Caki2 (cell line): Measurements from ENCODE around the gene NR2F1-AS1. TPM values are rescaled to one million over a fixed set of nuclear protein-coding genes. Genes with fewer than 3 reads are reported as not detected.

ENCODE experiments used
- DNase-seq: peaks from one replicate; pipeline ENCODE4 v3.0.0-alpha.2; 2015; ENCODE audit warnings: low read depth
- in situ Hi-C: cut with HindIII; loops from 2 replicates; pipeline ENCODE4 v1.10.0; 2016; ENCODE audit warnings: low sequenced_read_pairs, low pct_unique_long_range_greater_than_20kb, mixed read lengths
- total RNA-seq: library from RNA; depleted of rRNA; stranded (reverse); fragments of >200 nt; shearing (Covaris generic); gene quantifications from 2 replicates; pipeline ENCODE4 v1.2.3, GENCODE V29; 2014; ENCODE audit warnings: low replicate concordance; rRNA removed

The NR2F1-AS1 gene
- total RNA-seq, 1 experiment from 2014 or later: not detected

DNA sequence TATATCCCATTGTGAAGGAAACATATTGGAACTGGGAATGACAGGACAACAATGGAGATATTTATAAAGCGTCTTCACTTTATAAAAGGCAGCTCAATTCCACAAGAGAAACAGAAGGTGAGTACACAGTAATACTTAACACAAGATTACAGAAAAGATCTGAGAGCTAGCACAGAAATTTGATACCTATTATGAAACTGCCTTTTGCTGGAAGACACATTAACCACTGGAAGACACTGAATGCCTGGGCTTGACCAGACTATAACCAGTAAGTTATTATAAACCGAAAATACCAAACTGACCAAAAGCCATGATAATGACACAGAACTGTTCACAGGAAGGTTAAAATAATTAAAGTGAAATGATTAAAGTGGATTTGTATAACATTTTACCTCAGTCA, 195.4 kb downstream of the NR2F1-AS1 start:
- no peak for DNase-seq
- in situ Hi-C loops: no loop called here

DNA sequence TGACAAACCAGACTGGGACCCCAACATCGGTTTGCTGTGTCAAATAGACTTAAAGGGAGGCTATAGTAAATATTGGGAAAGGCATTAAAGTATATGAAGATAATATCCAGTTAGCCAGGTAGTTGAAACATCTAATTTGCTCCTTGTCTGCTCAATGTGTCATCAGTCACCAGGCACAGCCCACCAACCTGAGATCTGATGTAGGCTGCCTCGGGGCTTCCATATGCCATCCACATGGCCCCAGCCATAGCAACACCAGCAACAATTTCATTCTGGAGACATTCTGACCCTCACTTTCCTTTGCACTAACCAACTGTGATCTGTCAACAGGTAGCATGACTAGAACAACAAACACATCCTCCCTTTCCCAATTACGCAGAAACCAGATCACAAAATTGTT, 196.0 kb downstream of the NR2F1-AS1 start:
- no peak for DNase-seq

DNA sequence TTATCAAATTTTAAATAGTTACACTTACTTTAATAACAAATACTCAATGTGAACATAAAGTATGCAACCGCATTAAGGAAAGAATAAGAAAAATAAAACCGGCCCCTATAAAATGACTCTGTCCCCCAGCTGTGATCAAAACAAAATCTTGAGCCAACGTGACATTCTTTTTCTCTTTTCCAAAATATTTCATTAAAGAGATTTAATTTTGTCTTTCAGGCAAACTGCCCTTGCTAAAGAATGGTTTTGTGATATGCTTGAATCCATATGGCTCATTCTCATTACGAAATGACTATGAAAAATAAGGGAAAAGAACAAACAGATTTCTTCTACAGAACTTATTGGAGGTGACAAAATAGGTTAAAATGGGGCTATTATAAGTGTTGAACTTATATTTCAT, 197.0 kb downstream of the NR2F1-AS1 start:
- DNase-seq: no peak
- in situ Hi-C loops: no loop called here

More for the DNA sequence above, 196.0 kb downstream of the NR2F1-AS1 start:
- in situ Hi-C loops: no loop called here

DNA sequence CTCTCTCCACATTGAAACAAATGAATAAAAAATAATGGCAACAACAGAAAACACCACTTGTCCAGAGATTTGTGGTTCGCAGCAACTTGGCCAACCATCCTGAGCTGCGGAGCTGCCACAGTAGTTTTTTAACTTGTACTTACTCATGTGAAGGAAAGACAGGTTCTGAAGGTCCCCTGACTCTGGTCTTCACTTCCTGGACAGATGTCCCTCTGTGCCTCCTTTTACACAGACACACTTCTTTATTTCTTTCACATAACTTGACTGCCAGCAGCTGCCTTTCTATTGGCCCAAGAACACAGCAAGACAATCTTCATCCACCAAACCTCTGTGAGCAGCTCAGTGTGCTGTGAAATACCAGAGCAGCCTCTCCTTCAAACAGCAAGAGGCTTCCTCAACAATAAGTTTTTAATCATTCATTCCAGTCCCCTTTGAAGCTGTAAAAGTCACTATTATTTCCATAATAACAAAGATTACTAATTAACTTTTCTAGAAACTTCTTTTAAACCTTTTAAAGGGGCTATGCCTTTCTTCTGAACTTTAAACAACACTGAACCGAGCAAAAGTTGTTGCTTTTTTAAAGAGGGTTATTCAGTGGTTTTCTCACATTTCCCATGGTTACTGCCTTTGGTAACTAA, 198.7 kb downstream of the NR2F1-AS1 start:
- in situ Hi-C loops: no loop called here

DNA sequence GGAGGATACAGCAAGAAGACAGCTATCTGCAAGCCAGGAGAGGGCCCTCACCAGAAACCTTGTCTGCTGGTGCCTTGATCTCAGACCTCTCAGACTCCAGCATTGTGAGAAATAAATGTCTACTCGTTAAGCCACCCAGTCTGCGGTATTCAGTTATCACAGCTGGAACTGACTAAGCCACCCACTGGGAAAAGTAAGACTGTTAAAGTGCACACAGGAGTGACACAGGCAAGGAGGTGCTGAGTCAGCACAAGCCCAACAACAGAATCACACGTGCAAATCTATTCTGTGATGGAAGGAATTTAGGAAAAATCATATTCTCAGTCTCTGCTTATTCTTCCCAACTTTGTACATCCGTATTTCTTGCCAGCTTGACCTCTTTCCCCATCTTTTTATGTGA, 200.0 kb downstream of the NR2F1-AS1 start:
- DNase-seq: no peak
- in situ Hi-C loops: no loop called here

More for the DNA sequence above, 198.7 kb downstream of the NR2F1-AS1 start:
- no peak for DNase-seq

DNA sequence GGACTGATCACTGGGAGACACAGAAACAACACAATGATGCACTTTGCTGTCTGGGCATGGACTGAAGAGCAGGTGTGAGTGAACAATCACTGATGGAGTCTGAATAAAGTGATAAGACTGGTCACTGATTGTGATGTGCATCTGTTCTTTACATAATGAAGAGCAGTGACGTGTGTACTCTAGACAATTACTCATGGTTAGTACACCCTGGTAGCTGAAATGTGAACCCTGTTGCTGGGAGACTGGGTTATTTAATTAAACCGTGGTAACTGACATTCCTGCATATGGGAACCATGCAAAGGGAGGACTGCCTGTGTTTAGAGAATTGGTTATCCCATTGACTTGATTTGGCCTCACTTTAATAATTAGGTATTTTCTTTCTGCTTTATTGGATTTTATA, 202.9 kb downstream of the NR2F1-AS1 start:
- DNase-seq: no peak

DNA sequence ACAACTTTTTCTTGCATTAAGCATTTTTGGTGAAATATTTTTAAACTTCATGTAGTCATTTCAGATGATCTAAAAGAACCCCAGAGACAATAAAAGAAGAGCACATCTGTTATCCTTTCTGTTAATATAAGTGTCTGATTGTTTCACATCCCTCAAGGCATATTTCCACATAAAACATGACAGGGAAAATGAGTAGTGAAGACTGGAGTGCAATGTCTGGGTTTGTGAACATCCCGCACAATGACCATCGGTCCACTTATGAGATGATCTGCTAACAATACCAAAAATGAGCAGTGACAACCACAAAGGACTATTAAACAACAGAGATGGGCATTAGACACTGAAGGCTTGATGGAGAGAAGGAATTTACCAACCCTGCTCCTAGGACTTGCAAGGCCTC, 209.1 kb downstream of the NR2F1-AS1 start:
- no peak for DNase-seq
- in situ Hi-C loops: no loop called here

More for the DNA sequence above, 202.9 kb downstream of the NR2F1-AS1 start:
- in situ Hi-C loops: no loop called here

DNA sequence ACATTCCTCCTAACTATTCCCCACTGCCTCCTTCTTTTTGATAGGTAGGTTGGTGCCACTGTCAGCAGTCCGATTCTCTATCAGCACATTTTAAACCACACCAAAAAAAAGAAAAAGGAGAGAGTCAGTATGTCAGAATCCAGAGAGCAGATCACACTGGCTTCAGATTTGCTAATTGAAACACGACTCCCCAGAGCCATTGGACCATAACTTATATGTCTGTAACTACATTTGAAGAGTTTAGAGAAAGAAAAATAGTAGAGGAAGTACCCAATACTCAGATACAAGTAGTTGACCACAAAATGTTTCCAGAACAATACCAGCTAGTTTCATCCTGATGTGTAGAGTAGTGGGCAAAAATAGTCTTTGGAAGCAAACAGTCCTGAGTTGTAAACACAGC, 216.6 kb downstream of the NR2F1-AS1 start:
- DNase-seq: no peak
- in situ Hi-C loops: no loop called here

DNA sequence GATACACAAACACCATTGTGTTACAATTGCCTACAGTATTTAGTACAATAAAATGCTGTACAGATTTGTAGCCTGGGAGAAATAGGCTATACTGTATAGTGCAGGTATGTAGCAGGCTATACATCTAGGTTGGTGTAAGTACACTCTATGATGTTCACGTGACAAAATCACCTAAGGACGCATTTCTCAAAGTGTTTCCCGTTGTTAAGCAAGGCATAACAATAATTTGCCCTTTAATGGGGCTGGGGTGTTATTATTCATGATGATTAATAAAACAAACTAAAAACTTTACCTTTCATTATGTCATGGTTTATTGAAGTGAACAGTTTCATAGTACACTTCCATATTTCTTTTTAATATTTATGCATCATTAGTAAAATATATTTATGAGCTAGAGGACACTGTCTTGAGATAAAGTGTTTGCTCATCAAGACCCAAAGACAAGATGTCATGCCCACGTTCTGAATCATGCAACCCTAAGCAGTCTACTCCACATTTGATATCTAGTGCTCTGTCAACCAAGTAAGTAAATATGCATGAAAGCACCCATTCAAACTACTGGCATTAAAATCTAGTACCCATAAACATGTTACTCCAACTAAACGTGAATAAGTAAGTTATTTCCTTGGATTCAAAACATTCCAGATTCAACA, 220.5 kb downstream of the NR2F1-AS1 start:
- in situ Hi-C loops: no loop called here
- no peak for DNase-seq

DNA sequence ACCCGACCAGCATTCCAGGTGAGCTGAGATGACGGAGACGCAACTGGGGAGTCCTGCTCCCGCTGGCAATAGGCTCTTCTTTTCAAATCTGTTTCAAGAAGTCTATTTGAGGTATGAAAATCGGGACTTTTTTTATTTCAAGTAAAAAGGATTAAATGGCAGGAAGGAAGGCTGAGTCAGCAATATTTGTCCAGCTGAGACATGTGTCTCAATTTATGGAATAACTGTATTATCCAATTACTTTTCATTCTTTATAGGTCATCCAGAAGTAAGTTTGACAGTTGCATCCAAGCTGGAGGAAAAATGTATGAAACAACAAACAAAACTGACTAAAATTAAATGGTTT, 221.1 kb downstream of the NR2F1-AS1 start:
- in situ Hi-C loops: no loop called here
- DNase-seq: no peak

Other genes starting within 250 kb of the NR2F1-AS1 start
- 0.37 TPM in 1 of 2 replicates, not detected in the other for gene NR2F1, start 2.0 kb upstream of the NR2F1-AS1 start, total RNA-seq
- gene POU5F2, start 160.4 kb upstream of the NR2F1-AS1 start, total RNA-seq: not detected in 2 replicates